ENCODE data around the gene PIEZO2. TPM values are rescaled to one million over a fixed set of nuclear protein-coding genes. Genes with fewer than 3 reads are reported as not detected.

PIEZO2 gene
- total RNA-seq, 1 donor from 2014 or later, result 41.2 TPM

- Histone ChIP-seq H3K4me3 (ENCODE audit: low read length in 3 of 3) (no peak overlapping the region), H3K27ac (ENCODE audit: low read depth, low read length) (no peak overlapping the region), H3K27me3 (ENCODE audit: control insufficient read depth in 3 of 3, insufficient read depth in 3 of 3, low read length in 3 of 3) (peaks cover 0 to 5% (median 3%) of the 10 kb centered on the region in 3 donors), H3K4me1 (ENCODE audit: control insufficient read depth in 3 of 3, insufficient read depth in 3 of 3, low read length in 3 of 3) (no peaks in the 10 kb centered on the region), H3K9ac (ENCODE audit: low read depth in 1 of 3, low read length in 3 of 3) (no peak overlapping the region), H3K9me3 (ENCODE audit: control insufficient read depth in 3 of 3, low read length in 3 of 3) (no peaks in the 10 kb centered on the region), H3K36me3 (ENCODE audit: control insufficient read depth in 3 of 3, insufficient read depth in 3 of 3, low read length in 3 of 3) (no peaks in the 10 kb centered on the region)
These were observed 362.0 kb downstream of the PIEZO2 start for GRCh38 chr18:10787293-10787901.

GRCh38 chr18:10785798-10786197 lies 363.6 kb downstream of the PIEZO2 start:
- Histone ChIP-seq H3K4me1 (ENCODE audit: control insufficient read depth in 3 of 3, insufficient read depth in 3 of 3, low read length in 3 of 3) (no peaks in the 10 kb centered on the region), H3K4me3 (ENCODE audit: low read length in 3 of 3) (no peak overlapping the region), H3K27me3 (ENCODE audit: control insufficient read depth in 3 of 3, insufficient read depth in 3 of 3, low read length in 3 of 3) (peaks cover 0 to 5% (median 3%) of the 10 kb centered on the region in 3 donors), H3K9ac (ENCODE audit: low read depth in 1 of 3, low read length in 3 of 3) (no peak overlapping the region), H3K36me3 (ENCODE audit: control insufficient read depth in 3 of 3, insufficient read depth in 3 of 3, low read length in 3 of 3) (no peaks in the 10 kb centered on the region), H3K27ac (ENCODE audit: low read depth, low read length) (no peak overlapping the region), H3K9me3 (ENCODE audit: control insufficient read depth in 3 of 3, low read length in 3 of 3) (no peaks in the 10 kb centered on the region)

- peaks cover 0 to 10% (median 3%) of the 10 kb centered on the region in 3 donors for H3K27me3 ChIP-seq (ENCODE audit: control insufficient read depth in 3 of 3, insufficient read depth in 3 of 3, low read length in 3 of 3)
- no peaks in the 10 kb centered on the region for H3K4me1 ChIP-seq (ENCODE audit: control insufficient read depth in 3 of 3, insufficient read depth in 3 of 3, low read length in 3 of 3)
- H3K9ac ChIP-seq (ENCODE audit: low read depth in 1 of 3, low read length in 3 of 3), result no peak overlapping the region
- H3K36me3 ChIP-seq (ENCODE audit: control insufficient read depth in 3 of 3, insufficient read depth in 3 of 3, low read length in 3 of 3), result no peaks in the 10 kb centered on the region
- no peak overlapping the region for H3K27ac ChIP-seq (ENCODE audit: low read depth, low read length)
- H3K4me3 ChIP-seq (ENCODE audit: low read length in 3 of 3), result no peak overlapping the region
- H3K9me3 ChIP-seq (ENCODE audit: control insufficient read depth in 3 of 3, low read length in 3 of 3), result no peaks in the 10 kb centered on the region
These were observed 364.7 kb downstream of the PIEZO2 start for GRCh38 chr18:10784596-10785202.

- Histone ChIP-seq H3K4me1 (ENCODE audit: control insufficient read depth in 3 of 3, insufficient read depth in 3 of 3, low read length in 3 of 3) (no peaks in the 10 kb centered on the region), H3K9me3 (ENCODE audit: control insufficient read depth in 3 of 3, low read length in 3 of 3) (no peaks in the 10 kb centered on the region), H3K27me3 (ENCODE audit: control insufficient read depth in 3 of 3, insufficient read depth in 3 of 3, low read length in 3 of 3) (peaks cover 0 to 11% (median 3%) of the 10 kb centered on the region in 3 donors), H3K9ac (ENCODE audit: low read depth in 1 of 3, low read length in 3 of 3) (no peak overlapping the region), H3K4me3 (ENCODE audit: low read length in 3 of 3) (no peak overlapping the region), H3K27ac (ENCODE audit: low read depth, low read length) (no peak overlapping the region), H3K36me3 (ENCODE audit: control insufficient read depth in 3 of 3, insufficient read depth in 3 of 3, low read length in 3 of 3) (no peaks in the 10 kb centered on the region)
These were observed 365.4 kb downstream of the PIEZO2 start for GRCh38 chr18:10783941-10784340.

GRCh38 chr18:10776493-10776892 lies 372.9 kb downstream of the PIEZO2 start:
- H3K9me3 ChIP-seq (ENCODE audit: control insufficient read depth in 3 of 3, low read length in 3 of 3), result no peaks in the 10 kb centered on the region
- no peaks in the 10 kb centered on the region for H3K4me1 ChIP-seq (ENCODE audit: control insufficient read depth in 3 of 3, insufficient read depth in 3 of 3, low read length in 3 of 3)
- no peak overlapping the region for H3K9ac ChIP-seq (ENCODE audit: low read depth in 1 of 3, low read length in 3 of 3)
- no peaks in the 10 kb centered on the region for H3K36me3 ChIP-seq (ENCODE audit: control insufficient read depth in 3 of 3, insufficient read depth in 3 of 3, low read length in 3 of 3)
- peaks cover 0 to 12% (median 2%) of the 10 kb centered on the region in 3 donors for H3K27me3 ChIP-seq (ENCODE audit: control insufficient read depth in 3 of 3, insufficient read depth in 3 of 3, low read length in 3 of 3)
- no peak overlapping the region for H3K27ac ChIP-seq (ENCODE audit: low read depth, low read length)
- H3K4me3 ChIP-seq (ENCODE audit: low read length in 3 of 3), result no peak overlapping the region

GRCh38 chr18:10775026-10775425 lies 374.3 kb downstream of the PIEZO2 start:
- no peak overlapping the region for H3K27ac ChIP-seq (ENCODE audit: low read depth, low read length)
- H3K27me3 ChIP-seq (ENCODE audit: control insufficient read depth in 3 of 3, insufficient read depth in 3 of 3, low read length in 3 of 3), result peaks cover 0 to 10% (median 2%) of the 10 kb centered on the region in 3 donors
- no peak overlapping the region for H3K9ac ChIP-seq (ENCODE audit: low read depth in 1 of 3, low read length in 3 of 3)
- H3K9me3 ChIP-seq (ENCODE audit: control insufficient read depth in 3 of 3, low read length in 3 of 3), result no peaks in the 10 kb centered on the region
- H3K4me1 ChIP-seq (ENCODE audit: control insufficient read depth in 3 of 3, insufficient read depth in 3 of 3, low read length in 3 of 3), result no peaks in the 10 kb centered on the region
- no peaks in the 10 kb centered on the region for H3K36me3 ChIP-seq (ENCODE audit: control insufficient read depth in 3 of 3, insufficient read depth in 3 of 3, low read length in 3 of 3)
- H3K4me3 ChIP-seq (ENCODE audit: low read length in 3 of 3), result no peak overlapping the region

GRCh38 chr18:10771053-10771709 lies 378.2 kb downstream of the PIEZO2 start:
- Histone ChIP-seq H3K9ac (ENCODE audit: low read depth in 1 of 3, low read length in 3 of 3) (no peak overlapping the region), H3K27ac (ENCODE audit: low read depth, low read length) (no peak overlapping the region), H3K4me1 (ENCODE audit: control insufficient read depth in 3 of 3, insufficient read depth in 3 of 3, low read length in 3 of 3) (no peaks in the 10 kb centered on the region), H3K4me3 (ENCODE audit: low read length in 3 of 3) (no peak overlapping the region), H3K36me3 (ENCODE audit: control insufficient read depth in 3 of 3, insufficient read depth in 3 of 3, low read length in 3 of 3) (no peaks in the 10 kb centered on the region), H3K9me3 (ENCODE audit: control insufficient read depth in 3 of 3, low read length in 3 of 3) (no peaks in the 10 kb centered on the region), H3K27me3 (ENCODE audit: control insufficient read depth in 3 of 3, insufficient read depth in 3 of 3, low read length in 3 of 3) (peaks cover 0 to 3% (median 2%) of the 10 kb centered on the region in 3 donors)

- Histone ChIP-seq H3K4me3 (ENCODE audit: low read length in 3 of 3) (no peak overlapping the region), H3K9me3 (ENCODE audit: control insufficient read depth in 3 of 3, low read length in 3 of 3) (no peaks in the 10 kb centered on the region), H3K4me1 (ENCODE audit: control insufficient read depth in 3 of 3, insufficient read depth in 3 of 3, low read length in 3 of 3) (no peaks in the 10 kb centered on the region), H3K9ac (ENCODE audit: low read depth in 1 of 3, low read length in 3 of 3) (no peak overlapping the region), H3K36me3 (ENCODE audit: control insufficient read depth in 3 of 3, insufficient read depth in 3 of 3, low read length in 3 of 3) (no peaks in the 10 kb centered on the region), H3K27ac (ENCODE audit: low read depth, low read length) (no peak overlapping the region), H3K27me3 (ENCODE audit: control insufficient read depth in 3 of 3, insufficient read depth in 3 of 3, low read length in 3 of 3) (peaks cover 0 to 2% (median 0%) of the 10 kb centered on the region in 3 donors)
These were observed 379.1 kb downstream of the PIEZO2 start for GRCh38 chr18:10770264-10770663.

- H3K9me3 ChIP-seq (ENCODE audit: control insufficient read depth in 3 of 3, low read length in 3 of 3), result no peaks in the 10 kb centered on the region
- no peaks in the 10 kb centered on the region for H3K36me3 ChIP-seq (ENCODE audit: control insufficient read depth in 3 of 3, insufficient read depth in 3 of 3, low read length in 3 of 3)
- H3K9ac ChIP-seq (ENCODE audit: low read depth in 1 of 3, low read length in 3 of 3), result no peak overlapping the region
- no peaks in the 10 kb centered on the region for H3K27me3 ChIP-seq (ENCODE audit: control insufficient read depth in 3 of 3, insufficient read depth in 3 of 3, low read length in 3 of 3)
- H3K27ac ChIP-seq (ENCODE audit: low read depth, low read length), result no peak overlapping the region
- no peak overlapping the region for H3K4me3 ChIP-seq (ENCODE audit: low read length in 3 of 3)
- no peaks in the 10 kb centered on the region for H3K4me1 ChIP-seq (ENCODE audit: control insufficient read depth in 3 of 3, insufficient read depth in 3 of 3, low read length in 3 of 3)
These were observed 381.1 kb downstream of the PIEZO2 start for GRCh38 chr18:10768221-10768620.

- Histone ChIP-seq H3K4me3 (ENCODE audit: low read length in 3 of 3) (no peak overlapping the region), H3K9ac (ENCODE audit: low read depth in 1 of 3, low read length in 3 of 3) (no peak overlapping the region), H3K36me3 (ENCODE audit: control insufficient read depth in 3 of 3, insufficient read depth in 3 of 3, low read length in 3 of 3) (no peaks in the 10 kb centered on the region), H3K27ac (ENCODE audit: low read depth, low read length) (no peak overlapping the region), H3K4me1 (ENCODE audit: control insufficient read depth in 3 of 3, insufficient read depth in 3 of 3, low read length in 3 of 3) (no peaks in the 10 kb centered on the region), H3K27me3 (ENCODE audit: control insufficient read depth in 3 of 3, insufficient read depth in 3 of 3, low read length in 3 of 3) (no peaks in the 10 kb centered on the region), H3K9me3 (ENCODE audit: control insufficient read depth in 3 of 3, low read length in 3 of 3) (no peaks in the 10 kb centered on the region)
These were observed 381.7 kb downstream of the PIEZO2 start for GRCh38 chr18:10767658-10768057.
